NCI-H2081 (cell line): ENCODE data around the gene ERG.

Source experiments
- DNase-seq, 2 experiments: peaks; one replicate each; lab custom pipeline; 2025; lab: John Stamatoyannopoulos, UW

ERG gene

GRCh38 chr21:38498057-38498833 lies at the start of gene ERG:
Gene ERG (minus strand): TSS chr21:38498477. CDS start chr21:38498380, 97 bp downstream.
- DNase-seq = no peak

- no peak for DNase-seq
Measured at GRCh38 chr21:38544661-38545060, 46.4 kb upstream of the ERG start.

GRCh38 chr21:38542263-38542662 lies 44.0 kb upstream of the ERG start:
- no peak for DNase-seq

GRCh38 chr21:38538353-38538752 lies 40.1 kb upstream of the ERG start:
- DNase-seq = no peak

GRCh38 chr21:38534591-38534990 lies 36.3 kb upstream of the ERG start:
- no peak for DNase-seq

GRCh38 chr21:38533887-38534286 lies 35.6 kb upstream of the ERG start:
- no peak for DNase-seq

- DNase-seq = no peak
Measured at GRCh38 chr21:38531591-38531990, 33.3 kb upstream of the ERG start.

- no peak for DNase-seq
Measured at GRCh38 chr21:38531039-38531541, 32.8 kb upstream of the ERG start.

- no peak for DNase-seq
Measured at GRCh38 chr21:38527737-38528136, 29.5 kb upstream of the ERG start.

- DNase-seq = no peak
Measured at GRCh38 chr21:38525454-38525853, 27.2 kb upstream of the ERG start.

- no peak for DNase-seq
Measured at GRCh38 chr21:38524168-38525153, 26.2 kb upstream of the ERG start.

GRCh38 chr21:38520511-38520910 lies 22.2 kb upstream of the ERG start:
- DNase-seq = no peak

GRCh38 chr21:38511662-38512243 lies 13.5 kb upstream of the ERG start:
- DNase-seq = no peak

GRCh38 chr21:38511198-38511597 lies 12.9 kb upstream of the ERG start:
- no peak for DNase-seq

GRCh38 chr21:38507374-38507942 lies 9.2 kb upstream of the ERG start:
- DNase-seq = no peak

GRCh38 chr21:38506661-38507281 lies 8.5 kb upstream of the ERG start:
- DNase-seq = no peak

GRCh38 chr21:38505654-38506523 lies 7.6 kb upstream of the ERG start:
- DNase-seq = peak; percentile 55 to 78

- no peak for DNase-seq
Measured at GRCh38 chr21:38504066-38504465, 5.8 kb upstream of the ERG start.

- no peak for DNase-seq
Measured at GRCh38 chr21:38503583-38503982, 5.3 kb upstream of the ERG start.

- DNase-seq = no peak
Measured at GRCh38 chr21:38500073-38500472, 1.8 kb upstream of the ERG start.

GRCh38 chr21:38499296-38499695 lies 1.0 kb upstream of the ERG start:
- DNase-seq = no peak
